Anterior cingulate cortex (tissue), 58 donors: ENCODE data around the gene WFDC10A.
"Not testable (repeated sequence)": the region's sequence is repeated elsewhere in the genome, so short reads cannot be mapped to it uniquely, and the experiment has no call there.

ENCODE experiments used
- DNase-seq, 58 donors: peaks; one replicate each; lab custom pipeline; 2025; lab: John Stamatoyannopoulos, UW

The WFDC10A gene

DNA sequence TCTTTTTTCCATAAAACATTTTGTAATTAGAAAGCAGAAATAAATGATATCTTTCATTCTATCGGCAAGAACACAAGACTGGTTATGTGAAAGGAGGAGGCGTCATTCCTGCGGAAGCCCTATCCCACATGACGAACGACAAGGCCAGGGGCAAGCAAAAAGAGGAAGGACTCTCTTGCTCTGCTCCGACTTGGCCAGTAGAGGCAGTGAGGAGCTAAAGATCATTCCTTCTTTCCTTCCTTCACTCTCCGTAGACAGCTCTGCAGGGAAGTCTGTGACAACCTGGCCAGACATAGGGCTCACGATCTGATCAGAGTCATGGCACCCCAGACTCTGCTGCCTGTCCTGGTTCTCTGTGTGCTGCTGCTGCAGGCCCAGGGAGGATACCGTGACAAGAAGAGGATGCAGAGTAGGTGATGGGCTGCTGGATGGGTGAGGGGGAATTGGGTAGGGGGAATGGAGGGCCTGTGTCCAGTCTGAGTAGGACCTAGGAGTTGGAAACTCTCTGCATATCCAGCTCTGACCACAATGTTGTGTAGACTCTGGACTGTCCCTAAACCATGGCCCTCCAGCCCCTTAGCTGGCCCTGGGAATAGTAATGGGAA lies at the start of gene WFDC10A:
WFDC10A (plus strand) TSS at position 244 of the 605 bp plus-strand sequence; CDS start at position 319, 75 bp downstream.
- peak in 7 of 58 donors; percentile 2 to 28 (median 5) for DNase-seq

DNA sequence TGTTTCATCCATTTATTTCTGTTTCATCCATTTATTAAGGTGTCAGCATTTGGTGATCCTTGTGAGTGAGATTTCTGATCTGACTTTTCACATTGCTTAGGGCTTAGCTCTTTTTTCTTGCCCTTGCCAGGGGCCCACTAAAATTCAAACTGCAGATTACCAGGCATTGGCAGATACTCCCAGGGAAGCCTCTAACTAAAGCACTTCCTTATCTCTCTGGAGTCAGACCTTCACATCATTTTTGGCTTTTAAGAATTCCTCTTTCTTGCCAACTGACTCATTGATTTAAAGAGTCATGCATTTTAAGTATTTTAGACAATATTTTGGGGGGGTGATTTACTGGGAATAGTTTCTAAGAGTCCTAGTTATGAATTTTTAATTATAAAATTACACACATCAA lies 47.8 kb upstream of the WFDC10A start:
- DNase-seq = no peak

DNA sequence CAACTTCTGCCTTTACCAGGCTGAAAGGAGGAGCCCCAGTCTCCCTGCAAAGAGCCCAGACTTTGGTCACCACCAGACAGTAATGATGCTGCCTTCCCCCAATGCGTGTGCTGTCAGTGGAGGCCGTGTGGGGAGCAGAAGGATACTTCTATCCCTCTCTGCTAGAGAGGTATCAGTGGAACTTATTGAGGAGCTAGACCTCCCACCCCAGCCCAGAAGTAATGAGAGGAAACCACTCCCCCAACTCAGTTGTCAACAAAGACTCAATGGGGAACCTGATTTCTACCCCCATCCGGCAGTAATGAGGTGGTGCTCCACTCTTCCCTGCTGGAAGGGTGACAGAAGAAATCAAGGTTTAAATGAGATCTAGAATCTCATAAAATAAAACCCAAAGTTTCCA lies 46.0 kb upstream of the WFDC10A start:
- no peak for DNase-seq

DNA sequence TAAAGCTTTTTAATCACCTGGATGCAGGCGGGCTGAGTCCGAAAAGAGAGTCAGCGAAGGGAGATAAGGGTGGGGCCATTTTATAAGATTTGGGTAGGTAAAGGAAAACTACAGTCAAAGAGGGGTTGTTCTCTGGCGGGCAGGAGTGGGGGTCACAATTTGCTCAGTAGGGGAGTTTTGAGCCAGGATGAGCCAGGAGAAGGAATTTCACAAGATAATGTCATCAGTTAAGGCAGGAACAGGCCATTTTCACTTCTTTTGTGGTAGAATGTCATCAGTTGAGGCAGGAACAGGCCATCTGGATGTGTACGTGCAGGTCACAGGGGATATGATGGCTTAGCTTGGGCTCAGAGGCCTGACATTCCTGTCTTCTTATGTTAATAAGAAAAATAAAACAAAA lies 45.2 kb upstream of the WFDC10A start:
- DNase-seq = not testable (repeated sequence)

DNA sequence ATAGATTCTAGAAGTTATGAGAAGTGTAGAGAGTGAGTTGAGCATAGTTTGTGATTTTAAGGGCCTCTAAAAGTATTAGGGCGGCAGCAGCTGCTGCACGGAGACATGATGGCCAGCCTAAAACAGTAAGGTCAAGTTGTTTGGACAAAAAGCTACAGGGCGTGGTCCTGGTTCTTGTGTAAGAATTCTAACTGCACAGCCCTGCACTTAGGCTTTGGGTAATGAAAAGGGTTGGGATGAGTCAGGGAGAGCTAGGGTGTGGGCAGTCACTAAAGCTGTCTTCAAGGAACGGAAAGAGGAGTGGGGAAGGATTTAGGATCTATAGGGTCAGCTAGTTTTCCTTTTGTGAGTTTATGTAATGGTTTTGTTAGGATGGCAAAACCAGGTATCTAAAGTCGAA lies 43.6 kb upstream of the WFDC10A start:
- not testable (repeated sequence) for DNase-seq

DNA sequence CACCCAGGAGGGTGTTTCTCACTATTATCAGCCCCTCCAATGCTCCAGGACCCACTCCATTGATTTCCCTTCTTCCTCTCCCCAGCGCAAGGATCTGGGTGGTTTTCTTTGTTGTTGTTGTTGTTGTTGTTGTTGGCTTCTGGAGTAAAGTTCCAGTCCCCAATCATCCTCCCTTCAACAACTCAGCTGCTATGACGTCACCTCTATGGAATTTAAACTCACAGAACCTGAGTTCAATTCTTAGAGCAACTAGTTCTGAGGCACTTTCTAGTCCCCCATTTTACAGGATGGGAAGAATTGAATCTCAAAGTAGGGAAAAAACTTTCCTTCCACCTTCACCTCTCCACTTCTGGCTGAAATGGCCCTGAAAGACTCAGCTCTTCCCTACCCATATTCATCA lies 40.7 kb upstream of the WFDC10A start:
- DNase-seq = no peak

DNA sequence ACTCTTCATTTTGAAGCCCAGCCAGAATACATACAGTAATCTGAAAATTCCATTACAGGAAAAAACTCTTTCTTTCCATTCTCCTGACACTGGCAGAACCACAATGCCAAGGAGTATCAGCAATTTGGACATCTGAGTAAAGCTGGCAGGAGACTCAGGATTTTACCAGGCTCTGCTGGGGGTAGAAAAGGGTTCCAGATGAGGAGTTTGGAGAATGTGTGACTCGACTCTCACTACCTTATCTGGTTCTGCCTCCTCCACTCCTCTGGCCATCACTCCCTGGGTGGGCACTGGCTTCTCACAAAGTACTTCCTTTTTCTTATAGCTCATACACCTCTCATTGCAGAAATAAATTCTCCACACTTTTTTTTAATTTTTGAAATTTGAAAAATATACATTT lies 39.8 kb upstream of the WFDC10A start:
- DNase-seq = no peak

DNA sequence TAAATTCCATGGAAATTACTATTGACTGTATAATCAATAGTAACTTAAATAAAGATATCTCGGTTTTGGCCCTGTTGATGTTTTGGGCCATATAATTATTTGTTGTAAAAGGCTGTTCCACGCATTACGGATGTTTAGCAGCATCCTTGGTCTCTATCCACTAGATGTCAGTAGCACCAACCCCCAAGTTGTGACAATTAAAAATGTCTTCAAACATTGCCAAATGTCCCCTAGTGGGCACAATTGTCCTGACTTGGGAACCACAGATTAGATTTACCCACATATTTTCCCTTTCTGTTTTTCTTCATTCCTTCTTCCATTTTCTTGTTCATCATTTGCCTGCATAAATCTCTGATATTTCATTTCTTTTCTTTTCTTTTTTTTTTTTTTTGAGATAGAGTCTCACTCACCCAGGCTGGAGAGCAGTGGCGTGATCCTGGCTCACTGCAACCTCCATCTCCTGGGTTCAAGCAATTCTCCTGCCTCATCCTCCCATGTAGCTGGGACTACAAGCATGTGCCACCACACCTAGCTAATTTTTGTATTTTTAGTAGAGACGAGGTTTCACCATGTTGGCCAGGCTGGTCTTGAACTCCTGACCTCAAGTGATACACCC lies 36.9 kb upstream of the WFDC10A start:
- DNase-seq = no peak

DNA sequence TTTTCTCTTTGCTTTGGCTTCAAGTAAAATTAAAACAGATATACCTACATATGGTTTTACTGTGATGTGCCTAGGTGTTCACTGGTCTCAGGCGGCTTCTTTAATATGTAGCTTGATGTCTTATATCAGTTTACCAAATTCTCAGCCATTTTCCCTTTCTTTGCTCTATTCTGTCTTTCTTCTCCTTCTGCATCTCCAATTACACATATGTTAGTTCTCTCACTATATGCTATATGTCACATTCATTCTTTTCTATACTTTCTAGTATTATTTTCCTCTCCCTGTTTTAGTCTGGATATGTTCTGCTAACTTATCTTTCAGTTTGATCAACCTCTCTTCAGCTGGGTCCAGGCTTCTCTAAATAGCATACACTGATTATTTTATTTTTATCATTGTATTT lies 36.0 kb upstream of the WFDC10A start:
- no peak for DNase-seq

DNA sequence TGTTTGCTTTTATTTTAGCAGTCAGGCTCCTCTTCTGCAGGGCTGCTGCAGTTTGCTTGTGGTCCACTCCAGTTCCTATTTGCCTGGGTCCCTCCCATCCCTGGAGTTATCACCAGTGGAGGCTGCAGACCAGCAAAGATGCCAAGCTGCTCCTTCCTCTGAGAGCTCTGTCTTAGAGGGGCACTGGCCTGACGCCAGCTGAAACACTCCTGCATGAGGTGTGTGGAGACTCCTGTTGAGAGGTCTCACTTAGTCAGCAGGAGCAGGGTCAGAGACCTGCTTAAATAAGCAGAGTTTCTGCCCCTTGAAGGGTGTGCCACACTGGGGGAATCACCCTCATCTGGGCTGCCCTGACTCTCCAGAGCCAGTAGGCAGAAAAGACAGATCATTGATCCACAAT lies 34.3 kb upstream of the WFDC10A start:
- no peak for DNase-seq

DNA sequence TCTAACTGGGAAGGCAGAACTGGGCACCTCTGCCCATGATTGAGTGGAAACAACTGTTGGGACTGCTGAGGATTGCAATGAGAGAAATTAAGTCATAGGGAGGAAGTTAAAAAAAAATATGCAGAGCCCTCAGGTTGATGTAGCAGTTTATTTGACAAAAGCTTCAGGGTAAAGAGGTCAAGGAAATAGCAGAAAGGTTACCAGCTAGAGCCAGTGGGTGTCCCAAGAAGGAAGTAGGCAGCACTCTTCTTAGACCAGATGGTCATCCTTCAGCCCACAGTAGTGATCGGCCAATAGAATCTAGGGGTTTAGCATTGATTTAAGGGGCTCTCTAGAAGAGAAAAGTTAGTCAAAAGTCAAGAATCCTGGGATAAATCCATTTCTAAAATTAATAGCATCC lies 21.7 kb upstream of the WFDC10A start:
- DNase-seq = no peak

DNA sequence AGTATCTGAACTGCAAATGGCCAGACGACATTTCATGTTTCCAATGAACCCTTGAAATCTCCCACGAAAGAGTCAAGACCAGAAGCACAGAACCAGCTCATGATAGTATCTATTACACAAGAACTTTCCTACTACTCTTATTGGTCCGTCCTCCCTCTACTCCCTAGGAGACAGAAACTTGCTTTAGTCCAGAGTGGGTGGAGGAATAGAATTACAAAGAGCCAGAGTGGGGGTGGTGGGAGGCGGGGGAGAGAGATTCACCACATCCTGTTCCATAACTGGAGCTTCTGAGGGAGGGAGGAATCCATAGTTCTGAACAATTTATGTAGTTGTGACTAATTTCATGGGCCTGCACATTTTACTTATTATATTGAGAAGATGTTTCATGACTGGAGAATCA lies 18.5 kb upstream of the WFDC10A start:
- peak in 2 of 58 donors; percentile 5 to 22 for DNase-seq

DNA sequence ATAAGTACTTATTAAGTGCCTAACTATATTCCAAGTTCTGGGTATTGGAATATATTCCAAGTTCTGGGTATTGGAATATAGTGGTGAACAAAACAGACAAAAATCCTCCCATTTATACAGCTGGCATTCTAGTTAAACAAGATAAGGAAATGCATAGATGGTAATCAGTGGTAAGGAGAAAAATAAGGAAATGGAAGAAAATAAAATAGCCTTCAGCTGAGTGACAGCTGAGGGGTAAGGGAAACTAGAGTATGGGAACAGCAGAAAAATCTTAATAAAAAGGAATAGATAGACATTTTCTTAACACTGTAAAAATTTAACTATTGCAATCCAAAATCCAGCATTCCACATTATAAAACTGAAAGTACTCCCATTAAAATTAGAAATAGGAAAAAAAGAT lies 17.2 kb upstream of the WFDC10A start:
- DNase-seq = no peak

DNA sequence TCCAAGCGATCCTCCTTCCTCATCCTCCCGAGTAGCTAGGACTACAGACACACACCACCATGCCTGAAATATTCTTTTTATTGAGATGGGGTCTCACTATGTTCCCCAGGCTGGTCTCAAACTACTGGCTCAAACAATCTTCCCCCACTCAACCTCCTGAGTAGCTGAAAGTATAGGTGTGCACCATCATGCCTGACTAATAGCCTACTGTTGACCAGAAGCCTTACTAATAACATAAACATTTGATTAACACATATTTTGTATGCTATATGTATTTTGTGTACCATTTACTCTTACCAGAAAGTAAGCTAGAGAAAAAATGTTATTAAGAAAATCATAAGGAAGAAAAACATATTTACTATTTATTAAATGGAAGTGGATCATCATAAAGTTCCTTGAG lies 11.9 kb upstream of the WFDC10A start:
- DNase-seq = no peak

DNA sequence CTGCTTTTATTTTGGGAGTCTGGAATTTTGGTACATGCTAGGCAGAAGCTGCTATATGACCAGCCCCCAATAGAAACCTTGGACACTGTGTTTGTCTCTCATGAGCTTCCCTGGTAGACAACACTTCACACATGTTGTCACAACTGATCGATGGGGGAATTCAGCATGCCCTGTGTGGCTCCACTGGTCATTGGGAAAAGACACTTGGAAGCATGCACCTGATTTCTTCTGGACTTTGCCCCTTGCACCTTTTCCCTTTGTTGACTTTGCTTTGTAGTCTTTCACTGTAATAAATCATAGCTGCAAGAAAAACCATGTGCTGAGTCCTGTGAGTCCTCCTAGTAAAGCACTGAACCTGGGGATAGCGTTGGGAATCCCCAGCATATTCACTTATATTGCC lies 7.9 kb upstream of the WFDC10A start:
- DNase-seq = no peak

DNA sequence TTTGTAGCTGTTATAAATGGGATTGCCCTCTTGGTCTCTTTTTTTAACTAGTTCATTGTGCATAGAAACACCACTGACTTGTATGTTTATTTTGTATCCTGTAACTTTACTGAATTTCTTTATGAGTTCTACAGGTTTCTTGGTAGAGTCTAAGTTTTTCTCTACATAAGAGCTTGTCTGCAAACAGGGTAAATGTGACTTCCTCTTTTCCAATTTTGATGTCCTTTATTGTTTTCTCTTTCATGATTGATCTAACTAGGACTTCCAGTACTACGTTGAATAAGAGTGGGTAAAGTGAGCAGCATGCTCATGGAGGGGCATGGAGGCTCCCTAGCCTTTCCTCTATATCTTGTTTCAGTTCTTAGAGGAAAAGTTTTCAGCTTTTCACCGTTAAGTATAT lies 3.0 kb upstream of the WFDC10A start:
- no peak for DNase-seq

DNA sequence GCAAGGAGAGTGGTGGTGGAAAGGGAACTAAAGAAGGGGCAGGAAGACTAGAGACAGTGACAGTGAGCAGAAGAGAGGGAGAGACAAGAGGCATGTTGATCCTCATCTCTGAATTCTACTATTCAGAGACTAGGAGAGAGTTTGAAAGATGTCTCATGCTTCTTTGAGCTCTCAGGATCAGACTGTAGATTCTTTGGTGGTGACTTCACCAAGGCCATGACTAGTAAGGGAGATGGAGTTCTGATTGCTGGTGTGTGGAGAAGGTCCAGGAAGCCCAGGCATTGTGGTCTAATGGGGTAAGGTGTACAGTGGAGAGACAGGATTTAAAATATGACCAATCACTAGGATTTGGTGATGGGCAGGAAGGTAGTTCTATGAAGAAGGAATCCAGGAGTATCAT lies 832 bp downstream of the WFDC10A start:
- DNase-seq = no peak

DNA sequence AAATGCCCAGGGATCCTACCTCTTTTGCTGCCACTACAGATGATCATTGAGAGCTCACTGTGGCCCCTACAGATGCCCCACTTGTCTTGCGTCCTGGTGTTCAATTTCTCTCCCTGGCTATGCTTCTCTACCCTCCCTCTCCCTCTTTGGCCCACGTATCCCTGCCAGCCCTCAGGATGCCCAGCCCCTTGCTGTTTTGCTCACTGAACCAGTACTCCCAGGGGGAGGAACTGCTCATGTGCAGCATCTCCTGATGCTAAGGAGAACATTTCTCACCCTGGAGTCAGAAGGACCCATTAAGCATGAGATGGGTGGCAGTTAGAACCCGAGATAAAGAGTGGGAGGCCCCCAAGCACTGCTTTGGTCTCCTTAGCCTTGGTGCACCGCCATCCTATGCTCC lies 1.6 kb downstream of the WFDC10A start, which contains the start of gene WFDC9:
WFDC9 (minus strand) TSS at position 101 of the 400 bp plus-strand sequence. CDS start 21,103 bp downstream, outside the sequence.
- no peak for DNase-seq

DNA sequence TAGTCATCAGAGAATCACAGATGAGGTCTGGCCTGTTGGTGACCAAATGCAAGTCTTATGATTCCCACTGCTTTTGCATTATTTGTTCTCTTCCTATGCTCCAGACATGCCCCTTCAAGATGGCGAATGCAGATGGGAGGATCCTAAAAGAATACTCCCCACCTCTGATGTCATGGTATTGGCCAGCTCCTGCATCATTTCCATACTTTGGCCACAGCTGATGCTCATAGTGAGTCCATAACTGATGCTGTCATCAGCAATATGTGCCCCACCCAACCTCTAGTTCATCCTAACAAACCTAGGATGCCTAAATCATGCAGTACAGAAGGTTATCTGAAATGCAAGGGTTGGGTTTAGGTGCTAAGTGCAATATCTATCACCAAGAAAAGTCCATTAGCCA lies 7.0 kb downstream of the WFDC10A start:
- DNase-seq = no peak

DNA sequence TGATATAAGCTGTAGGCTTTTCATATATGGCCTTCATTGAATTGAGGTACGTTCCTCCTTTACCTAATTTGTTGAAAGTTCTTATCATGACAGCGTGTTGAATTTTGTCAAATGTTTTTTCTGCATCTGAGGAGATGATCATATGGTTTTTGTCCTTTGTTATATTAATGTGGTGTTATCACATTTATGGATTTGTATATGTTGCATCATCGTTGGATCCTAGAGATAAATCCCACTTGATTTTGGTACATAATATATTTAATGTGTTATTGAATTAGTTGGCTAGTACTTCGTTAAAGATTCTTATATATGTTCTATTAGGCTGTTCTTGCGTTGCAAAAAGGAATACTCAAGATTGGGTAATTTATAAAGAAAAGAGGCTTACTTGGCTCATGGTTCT lies 10.1 kb downstream of the WFDC10A start:
- no peak for DNase-seq

DNA sequence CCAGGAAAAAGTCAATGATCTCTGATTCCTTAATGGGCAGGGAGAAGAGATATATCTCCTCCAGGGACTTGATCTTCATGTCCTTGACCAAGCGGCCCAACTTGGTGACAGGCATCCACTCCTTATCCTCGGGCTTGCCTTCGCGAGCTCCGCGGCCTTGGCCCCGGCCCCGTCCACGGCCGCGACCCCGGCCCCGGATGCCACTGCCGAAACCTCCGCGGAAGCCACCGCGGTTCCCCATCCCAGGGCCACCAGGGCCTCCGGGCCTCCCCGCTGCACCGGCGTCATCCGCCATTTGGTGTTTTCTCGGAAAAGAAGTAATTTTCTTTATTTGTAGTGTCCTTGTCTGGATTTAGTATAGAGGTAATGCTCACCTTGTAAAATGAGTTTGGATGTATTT lies 11.5 kb downstream of the WFDC10A start:
- not testable (repeated sequence) for DNase-seq

DNA sequence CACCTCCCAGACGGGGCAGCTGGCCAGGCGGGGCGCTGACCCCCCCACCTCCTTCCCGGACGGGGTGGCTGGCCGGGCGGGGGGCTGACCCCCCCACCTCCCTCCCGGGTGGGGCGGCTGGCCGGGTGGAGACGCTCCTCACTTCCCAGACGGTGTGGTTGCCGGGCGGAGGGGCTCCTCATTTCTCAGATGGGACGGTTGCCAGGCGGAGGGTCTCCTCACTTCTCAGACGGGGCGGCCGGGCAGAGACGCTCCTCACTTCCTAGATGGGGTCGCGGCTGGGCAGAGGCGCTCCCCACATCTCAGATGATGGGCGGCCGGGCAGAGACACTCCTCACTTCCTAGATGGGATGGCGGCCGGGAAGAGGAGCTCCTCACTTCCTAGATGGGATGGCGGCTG lies 16.3 kb downstream of the WFDC10A start:
- not testable (repeated sequence) for DNase-seq

DNA sequence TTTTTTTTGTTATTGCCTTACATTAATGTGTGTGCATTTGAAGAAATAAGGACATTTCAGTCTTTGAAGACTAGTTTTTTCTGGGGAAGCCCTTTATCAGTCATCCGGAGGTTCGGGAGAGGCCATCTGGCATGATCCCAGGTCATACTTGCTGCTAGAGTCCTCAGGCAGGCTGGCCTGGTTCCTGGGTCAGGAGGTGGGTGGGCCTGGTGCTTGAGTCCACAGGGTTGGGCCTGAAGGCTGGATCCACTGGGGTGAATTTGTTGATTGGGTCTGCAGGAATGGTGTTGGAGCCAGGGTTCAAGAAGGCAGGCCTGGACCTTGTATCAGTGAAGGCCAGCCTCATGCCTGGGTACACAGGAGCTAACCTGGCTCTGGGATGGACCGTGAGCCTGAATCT lies 17.3 kb downstream of the WFDC10A start:
- no peak for DNase-seq
